ENCODE results near the gene MRPS17.

- TF ChIP-seq CTCF (conservative IDR thresholded peaks at IDR 0.05): no peak
- TF ChIP-seq EZH2 (IDR thresholded peaks at IDR 0.05; ENCODE audit: low read depth): no peak
These were observed 40.7 kb downstream of the MRPS17 start for GRCh38 chr7:55992346-55992745.

Measured in PC-9 (cell line).